Anterior cingulate cortex (tissue), 58 donors: ENCODE data around the gene GOSR2.
"Not testable (repeated sequence)": the region's sequence is repeated elsewhere in the genome, so short reads cannot be mapped to it uniquely, and the experiment has no call there.

Source experiments
- DNase-seq, 58 donors: peaks; one replicate each; lab custom pipeline; 2025; lab: John Stamatoyannopoulos, UW

GOSR2 gene

DNA sequence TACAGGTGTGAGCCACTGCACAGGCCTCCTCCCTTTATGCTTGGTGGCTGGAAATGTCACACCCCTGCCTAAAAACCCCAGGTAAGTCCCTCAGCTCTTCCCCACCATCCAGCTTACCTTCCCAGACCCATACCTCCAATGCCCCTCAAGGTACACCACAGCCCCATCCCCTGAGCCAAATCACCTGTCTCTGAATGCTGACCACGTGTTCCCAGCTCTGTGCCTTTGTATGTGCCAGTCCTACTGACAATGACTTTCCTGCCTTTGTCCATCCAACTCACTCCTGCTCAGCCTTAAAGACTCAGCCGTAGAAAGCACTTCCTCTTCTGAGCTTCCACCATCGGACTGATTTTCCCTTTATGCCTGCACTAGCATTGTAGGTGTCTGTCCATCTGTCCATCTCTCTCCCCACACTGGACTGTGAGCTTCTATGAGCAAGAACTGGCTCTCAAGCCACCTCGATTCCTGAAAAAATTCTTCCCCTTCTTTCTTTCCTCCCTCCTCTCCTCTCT, 30.7 kb upstream of the GOSR2 start:
- no peak for DNase-seq

DNA sequence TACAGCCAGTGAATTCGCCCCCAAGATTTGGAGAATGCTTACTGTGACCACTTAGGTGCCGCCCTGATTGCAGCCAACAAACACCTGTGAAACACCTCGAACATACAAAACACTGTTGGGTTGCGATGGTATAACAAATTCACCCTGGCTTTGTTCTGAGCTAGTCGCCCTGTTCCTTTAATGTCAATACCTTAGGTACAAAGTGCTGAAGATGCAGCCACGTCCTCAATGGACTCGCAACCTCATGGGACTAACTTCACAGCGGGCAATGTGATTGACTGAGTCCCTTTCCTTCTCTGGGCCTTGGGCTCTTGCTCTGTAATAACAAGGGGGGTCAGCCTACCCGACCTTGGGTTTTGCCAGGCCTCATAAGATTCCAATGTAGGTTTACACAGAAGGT, 28.9 kb upstream of the GOSR2 start:
- no peak for DNase-seq

DNA sequence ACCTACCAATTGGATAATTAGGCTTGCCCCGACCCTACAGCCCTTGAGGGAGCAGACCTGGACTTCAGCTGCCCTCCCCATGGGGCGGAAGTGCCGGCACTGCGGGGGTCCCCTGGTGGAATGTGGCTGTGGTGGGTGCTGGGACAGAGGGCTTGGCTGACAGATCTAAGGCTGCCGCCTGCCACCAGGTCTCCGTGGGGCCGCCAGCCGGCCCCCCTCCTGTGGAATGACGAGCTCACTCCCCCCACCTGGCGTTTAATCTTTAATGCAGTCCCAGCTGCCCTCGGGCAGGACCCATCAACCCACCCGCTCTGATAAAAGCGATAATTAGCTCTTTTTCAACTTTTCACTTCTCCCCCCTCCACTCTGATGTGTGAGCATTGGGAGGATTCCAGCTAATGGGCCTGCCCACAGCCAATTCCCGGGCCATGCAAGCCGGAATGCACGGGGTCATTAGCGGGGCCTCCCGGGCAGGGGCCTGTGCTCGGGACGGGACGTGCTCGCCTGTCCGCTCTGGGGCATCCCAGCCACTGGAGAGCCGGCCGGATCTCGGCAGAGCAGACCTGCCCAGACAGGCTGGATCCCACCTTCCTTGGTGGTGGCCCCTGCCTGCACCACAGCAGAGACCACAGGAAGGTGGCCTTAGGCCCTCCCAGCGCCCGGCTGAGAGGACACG, 28.3 kb upstream of the GOSR2 start:
- no peak for DNase-seq

DNA sequence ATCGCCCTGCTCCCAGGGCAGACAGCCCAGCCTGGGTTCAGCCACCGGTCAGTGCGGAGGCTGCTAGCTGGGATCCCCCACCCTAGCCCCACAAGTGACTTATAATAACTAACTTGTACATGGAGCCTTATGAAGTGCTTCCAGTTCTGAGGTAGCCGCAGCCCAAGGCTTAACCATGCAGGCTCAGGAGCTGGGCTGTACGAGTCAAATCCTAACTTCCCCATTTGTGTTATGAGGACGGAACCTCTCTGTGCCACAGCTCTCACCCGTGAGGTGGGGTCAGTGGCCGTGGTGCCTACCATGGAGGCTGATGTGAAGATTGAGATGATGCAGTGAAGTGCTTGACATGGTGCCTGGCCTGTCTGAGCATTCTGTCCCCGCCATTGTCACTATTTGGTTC, 27.8 kb upstream of the GOSR2 start:
- DNase-seq, result no peak

DNA sequence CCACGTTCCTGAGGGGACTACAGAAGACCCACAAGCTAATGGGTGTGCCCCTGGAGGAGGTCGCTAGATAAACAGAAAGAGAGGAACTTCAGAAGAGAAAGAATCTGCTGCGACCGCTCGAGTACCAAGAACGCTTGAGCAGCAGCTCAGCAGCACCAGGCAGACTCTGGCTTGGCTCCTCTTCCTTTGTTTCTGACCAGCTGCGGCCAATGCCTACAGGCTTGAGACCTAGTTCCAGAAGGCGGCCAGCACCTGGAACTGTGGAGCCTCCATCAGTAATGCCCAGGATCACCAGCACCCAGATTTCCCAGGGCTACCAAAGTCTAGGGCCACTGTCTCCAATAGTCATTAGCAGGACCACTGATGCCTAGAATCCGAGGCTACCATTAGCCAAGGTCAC, 26.0 kb upstream of the GOSR2 start:
- DNase-seq, result no peak

DNA sequence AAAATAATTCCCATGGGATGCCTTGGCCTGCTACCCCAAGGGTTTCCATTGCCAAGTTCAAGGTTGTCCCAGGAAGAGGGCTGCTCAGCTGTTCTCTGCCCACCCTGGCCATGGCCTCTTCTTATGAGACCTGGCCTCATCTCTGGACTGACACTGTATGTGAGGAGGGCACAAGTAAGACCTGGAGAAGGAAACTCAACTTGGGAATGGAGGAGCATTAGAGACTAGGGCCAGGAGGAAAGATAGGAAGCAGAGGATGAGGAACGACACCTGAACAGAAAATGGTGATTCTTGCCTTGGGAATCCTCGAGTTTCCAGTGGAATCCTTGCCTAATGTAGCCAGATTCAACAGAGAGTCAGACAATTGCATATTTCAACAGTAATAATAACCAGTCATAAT, 24.6 kb upstream of the GOSR2 start:
- DNase-seq, result no peak

DNA sequence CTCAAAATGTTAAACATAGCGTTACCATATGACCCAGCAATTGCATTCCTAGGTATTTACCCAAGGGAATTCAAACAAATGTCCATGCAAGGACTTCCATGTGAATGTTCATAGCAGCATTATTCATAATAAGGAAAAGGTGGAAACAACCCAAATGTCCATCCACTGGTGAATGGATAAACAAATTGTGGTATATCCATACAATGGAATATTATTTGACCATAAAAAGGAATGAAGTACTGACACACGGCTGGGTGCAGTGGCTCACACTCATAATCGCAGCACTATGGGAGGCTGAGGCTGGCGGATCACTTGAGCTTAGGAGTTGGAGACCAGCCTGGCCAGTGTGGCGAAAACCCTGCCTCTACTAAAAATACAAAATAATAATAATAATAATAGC, 24.1 kb upstream of the GOSR2 start:
- DNase-seq, result no peak

DNA sequence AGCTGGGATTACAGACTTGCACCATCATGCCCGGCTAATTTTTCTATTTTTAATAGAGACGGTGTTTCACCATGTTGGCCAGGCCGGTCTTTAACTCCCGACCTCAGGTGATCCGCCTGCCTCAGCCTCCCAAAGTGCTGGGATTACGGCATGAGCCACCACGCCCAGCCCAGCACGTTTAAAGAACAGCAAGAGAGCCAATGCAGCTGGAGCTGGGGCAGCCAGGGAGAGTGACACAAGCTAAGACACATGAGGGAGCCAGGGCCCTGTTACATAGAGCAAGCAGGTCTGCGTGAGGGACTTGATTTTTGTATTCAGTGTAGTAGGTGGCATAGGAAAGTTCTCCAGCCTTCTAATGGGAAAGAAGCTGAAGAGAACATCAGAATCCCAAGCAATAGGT, 21.7 kb upstream of the GOSR2 start:
- DNase-seq, result no peak

DNA sequence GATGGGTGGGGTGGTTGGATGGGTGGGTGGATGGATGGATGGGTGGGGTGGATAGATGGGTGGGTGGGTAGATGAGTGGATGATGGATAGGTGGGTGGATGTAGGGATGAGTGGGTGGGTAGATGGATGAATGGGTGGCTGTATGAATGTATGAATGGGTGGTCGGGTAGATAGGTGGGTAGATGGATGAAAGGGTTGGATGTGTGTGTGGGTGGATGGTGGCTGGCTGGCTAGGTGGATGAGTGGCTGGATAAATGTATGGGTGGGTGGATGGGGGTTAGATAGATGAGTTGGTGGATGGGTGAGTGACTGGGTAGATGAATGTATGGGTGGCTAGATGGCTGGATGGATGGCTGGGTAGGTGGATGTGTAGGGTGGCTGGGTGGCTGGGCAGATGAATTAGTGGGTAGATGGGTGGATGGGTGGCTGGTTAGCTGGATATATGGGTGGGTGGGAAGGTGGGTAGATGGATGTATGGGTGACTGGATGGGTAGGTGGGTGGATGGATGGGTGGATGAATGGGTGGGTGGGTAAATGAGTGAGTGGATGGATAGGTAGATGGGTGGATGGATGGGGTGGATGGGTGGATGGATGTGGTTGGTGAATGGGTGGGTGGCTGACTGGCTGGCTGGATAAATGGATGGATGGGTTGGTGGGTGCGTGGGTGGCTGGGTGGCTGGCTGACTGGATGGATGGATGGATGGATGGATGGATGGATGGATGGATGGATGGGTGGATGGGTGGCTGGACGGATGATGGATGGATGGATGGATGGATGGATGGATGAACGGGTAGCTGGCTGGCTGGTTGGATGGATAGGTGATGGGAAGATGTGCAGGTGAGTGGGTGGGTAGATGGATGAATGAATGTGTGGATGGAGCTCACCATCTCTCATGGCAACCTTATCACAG, 18.9 kb upstream of the GOSR2 start:
- no peak for DNase-seq

DNA sequence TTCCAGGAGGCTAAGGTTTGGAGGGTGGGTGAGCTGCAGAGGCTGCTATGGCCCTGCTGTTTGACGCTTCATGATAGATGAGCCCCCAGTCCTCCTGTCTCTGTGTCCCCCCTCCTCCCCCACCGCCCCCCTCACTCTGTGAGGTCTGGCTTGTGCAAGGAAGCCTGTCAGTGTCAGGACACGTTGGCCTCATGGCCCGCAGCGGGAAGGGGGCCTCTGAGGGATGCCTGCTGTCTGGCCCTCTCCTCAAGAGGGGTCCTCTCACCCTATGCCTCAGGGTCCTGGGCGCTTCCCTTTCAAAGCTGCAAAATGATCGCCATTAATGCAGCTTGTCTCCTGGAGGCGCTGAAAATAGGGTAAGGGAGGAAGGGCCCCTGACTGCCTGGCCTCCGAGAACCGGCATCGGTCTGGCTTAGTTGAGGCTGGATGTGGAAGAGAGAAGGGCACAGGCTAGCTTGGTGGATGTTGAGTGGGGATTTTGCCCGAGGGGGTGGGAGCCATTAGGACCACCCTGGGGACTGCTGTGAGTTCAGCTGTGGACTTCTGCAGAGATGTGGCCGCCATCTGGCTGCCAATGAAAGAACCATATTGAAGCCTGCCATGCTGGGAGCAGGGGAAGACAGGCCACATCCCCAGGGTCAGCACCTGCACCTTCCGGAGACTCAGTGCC, 14.8 kb upstream of the GOSR2 start:
- no peak for DNase-seq

DNA sequence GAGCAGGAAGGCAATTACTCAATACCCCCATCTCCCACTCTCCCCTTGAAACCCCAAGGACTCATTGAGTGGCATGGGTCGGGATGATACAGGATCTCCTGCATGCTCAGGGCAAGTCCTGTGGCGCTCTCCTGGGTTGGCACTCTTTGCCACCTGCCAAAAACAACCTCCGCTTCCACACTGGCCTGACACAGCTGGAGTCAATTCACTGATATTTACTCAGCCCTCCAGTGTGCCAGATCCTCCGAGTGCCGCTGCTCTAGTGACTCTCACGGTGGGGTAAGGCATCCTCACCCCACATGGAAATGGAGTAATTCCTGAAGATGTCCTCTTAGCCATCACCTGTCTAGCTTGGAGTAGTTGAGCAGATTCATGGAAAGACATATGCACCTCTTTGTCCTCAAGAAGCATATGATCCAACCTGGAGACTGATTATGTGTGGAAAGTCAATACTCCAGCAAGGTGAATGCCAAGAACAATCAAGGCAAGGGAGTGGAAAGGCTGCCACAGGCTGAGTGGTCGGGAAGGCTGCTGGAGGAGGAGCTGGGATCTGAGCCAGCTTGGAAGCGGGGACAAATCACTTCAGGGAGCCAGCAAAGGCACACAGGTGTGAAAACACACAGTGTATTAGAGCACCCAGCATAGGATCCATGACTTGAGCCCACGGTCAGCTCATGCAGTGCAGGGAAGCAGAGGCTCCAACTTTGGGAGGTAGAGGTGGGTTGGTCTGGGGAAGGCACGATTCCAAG, 12.6 kb upstream of the GOSR2 start:
- no peak for DNase-seq

DNA sequence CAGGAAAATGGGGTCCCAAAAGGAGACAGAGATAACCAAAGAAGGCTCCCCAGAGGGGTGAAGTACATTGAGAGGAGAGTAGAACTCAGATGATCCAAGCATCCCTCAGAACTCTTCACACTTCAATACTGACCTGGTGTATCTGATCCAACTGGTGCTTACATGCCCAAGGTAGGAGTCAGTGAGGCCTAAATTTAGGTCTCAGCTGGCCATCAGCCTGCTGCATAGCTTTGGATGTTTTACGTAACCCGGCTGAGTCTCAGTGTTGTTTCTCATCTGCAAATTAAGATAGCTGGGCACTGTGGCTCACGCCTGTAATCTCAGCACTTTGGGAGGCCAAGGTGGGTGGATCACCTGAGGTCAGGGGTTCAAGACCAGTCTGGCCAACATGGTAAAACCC, 11.6 kb upstream of the GOSR2 start:
- DNase-seq, result no peak

DNA sequence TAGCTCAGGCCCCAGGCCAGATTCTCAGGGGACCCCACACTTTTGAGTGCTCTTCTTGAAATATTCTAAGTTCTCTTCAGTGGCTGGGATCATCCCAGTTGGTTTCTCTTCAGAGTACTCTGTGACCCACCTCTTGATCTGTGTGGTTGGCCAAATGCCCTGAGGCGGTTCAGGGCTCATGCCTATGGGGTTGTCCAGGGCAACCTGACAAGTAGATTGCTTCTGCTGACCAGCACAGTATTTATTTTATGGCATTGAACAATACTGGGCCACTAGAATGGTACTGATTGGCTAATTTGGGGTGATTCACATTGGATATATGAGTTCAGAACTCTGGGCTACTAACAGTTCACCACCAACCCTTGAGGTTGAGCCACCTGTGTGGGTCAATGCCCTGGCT, 7.4 kb upstream of the GOSR2 start:
- no peak for DNase-seq

DNA sequence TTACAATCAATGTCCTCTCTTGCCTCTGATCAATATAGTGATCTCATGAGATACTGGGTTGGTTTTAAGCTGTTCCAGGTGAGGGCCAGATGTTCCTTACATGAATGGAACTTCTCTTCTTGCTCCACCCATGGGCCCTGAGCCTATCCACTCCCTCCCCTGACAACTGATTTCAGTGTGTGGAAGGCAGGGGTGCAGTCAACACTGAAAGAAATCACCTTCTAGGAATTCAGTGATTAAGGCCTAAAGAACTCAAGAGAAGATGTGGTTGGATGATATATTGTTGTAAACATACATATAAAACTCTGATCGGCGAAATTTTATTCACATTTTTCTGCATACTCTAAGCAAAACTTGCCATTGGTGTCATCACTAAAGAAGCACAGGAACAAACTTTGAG, 6.7 kb upstream of the GOSR2 start:
- DNase-seq, result no peak

DNA sequence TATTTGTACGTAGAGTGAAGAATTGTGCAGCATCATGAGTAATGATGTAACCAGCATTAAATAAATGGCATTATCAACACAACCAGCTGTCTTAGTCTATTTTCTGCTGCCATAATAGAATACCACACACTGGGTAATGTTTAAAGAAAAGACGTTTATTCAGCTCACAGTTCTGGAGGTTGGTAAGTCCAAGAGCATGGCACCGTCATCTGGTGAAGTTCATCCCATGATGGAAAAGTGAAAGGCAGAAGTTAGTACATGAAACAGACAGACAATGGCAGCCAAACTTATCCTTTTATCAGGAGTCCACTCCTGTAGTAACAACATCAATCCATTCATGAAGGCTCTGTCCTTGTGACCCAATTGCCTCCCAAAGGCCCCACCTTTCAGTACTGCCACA, 6.3 kb upstream of the GOSR2 start:
- DNase-seq, result no peak

DNA sequence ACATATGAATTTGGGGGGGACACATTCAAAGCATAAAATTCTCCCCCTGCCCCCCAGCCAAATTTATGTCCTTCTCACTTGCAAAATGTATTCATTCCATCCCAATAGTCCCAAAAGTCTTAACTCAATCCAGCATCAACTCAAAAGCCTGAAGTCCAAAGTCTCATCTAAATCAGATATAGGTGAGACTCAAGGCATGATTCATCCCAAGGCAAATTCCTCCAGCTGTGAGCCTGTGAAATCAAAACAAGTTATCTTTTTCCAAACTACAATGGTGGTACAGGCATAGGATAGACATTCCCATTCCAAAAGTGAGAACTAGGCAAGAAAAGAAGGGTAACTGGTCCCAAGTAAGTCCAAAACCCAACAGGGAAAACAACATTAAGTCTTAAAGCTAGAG, 5.9 kb upstream of the GOSR2 start:
- no peak for DNase-seq

DNA sequence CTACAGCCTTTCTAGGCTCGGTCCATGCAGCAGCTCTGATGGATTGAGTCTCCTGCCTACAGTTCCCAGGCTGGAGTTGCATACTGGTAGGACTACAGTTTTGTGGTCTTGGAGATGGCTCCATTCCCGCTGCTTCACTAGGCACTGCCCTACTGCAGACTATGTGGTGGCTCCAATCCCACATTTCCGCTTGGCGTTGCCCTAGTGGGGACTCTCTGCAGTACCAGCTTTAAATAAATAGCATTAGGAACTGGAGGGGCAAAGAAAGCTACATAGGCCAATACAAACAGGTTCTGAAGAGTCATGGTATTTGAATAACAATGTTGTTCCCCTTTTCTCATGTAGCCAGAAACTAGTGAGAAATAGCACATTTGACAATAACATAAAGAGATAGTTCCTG, 5.4 kb upstream of the GOSR2 start:
- no peak for DNase-seq

DNA sequence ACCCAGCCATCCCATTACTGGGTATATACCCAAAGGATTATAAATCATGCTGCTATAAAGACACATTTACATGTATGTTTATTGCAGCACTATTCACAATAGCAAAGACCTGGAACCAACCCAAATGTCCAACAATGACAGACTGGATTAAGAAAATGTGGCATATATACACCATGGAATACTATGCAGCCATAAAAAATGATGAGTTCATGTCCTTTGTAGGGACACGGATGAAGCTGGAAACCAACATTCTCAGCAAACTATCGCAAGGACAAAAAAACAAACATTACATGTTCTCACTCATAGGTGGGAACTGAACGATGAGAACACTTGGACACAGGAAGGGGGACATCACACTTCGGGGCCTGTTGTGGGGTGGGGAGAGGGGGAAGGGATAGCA, 998 bp upstream of the GOSR2 start:
- DNase-seq, result not testable (repeated sequence)

DNA sequence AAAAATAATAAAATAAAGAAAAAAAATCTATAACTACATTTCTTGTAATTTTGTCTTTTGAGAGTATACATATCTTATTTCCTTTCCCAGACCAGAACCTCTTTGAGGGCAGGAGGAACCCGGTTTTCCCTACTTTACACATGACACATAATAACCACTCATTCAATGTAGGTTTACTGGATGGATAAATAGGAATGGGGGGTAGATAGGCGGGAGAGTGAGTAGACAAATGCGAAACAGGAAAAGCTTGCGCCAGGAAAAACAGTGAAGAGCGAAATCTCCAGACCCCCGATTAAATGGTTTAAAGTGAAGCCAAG, 515 bp upstream of the GOSR2 start:
- DNase-seq, result no peak

DNA sequence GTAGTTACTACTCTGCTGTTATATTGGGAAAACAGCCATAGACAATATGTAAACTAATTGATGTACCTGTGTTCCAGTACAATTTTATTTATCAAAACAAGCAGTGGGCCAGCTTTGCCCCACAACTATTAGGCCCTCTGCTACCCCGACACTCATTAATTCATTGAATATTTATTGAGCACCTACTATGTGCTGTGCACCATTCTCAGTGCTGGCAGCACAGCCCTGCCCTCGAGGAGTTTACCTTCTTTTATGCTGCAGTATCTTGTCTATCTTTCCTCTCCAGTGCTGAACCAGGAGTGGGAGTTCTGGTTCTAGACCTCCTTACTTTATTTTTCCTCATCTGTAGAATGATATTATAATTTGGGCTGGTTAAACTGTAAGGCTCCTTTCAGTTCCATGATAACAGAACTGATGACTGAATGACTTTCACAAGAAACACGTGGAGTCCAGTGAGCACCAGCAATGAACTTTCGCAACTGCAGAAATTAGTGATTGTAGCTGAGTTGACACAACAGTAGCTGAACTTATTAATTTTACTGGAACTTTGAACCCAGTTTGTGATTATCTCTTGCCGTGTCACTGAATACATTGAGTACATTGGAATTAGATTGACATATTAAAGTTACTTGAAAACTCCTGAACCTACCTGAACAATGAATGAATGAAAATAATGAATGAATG, 2.4 kb downstream of the GOSR2 start:
- no peak for DNase-seq
